Endothelial cell of umbilical vein (primary cell): ENCODE measurements around the gene NADSYN1. TPM values are rescaled to one million over a fixed set of nuclear protein-coding genes. Genes with fewer than 3 reads are reported as not detected.
"Not testable (repeated sequence)": the region's sequence is repeated elsewhere in the genome, so short reads cannot be mapped to it uniquely, and the experiment has no call there.

Experiments used
- BruUV-seq: library from RNA; stranded (reverse); fragments of 400-500 nt; replicated peaks from 2 replicates; lab custom pipeline; 2021; lab: Mats Ljungman, UMichigan
- CTCF ChIA-PET: fragments of 300-600, 350-600 bp; sonication (Branson Sonifier 250); formaldehyde crosslinking; loops from one replicate; lab custom pipeline; 2021; ENCODE audit warnings: antibody characterized with exemption, inconsistent platforms; lab: Charles Lee
- POLR2A ChIA-PET: fragments of 300-600, 350-600 bp; sonication (Branson Sonifier 250); formaldehyde crosslinking; loops from one replicate; lab custom pipeline; 2021; ENCODE audit warnings: antibody characterized with exemption, inconsistent platforms; lab: Charles Lee
- DNase-seq: peaks from one replicate; pipeline ENCODE4 v3.0.0-alpha.2; 2011; ENCODE audit warnings: low read depth, low spot score
- FAIRE-seq: peaks from 2 replicates; lab custom pipeline; 2011; peaks lifted over from hg19 to GRCh38; lab: Jason Lieb, UNC
- H2AFZ ChIP-seq: 2 replicates; pipeline ENCODE4 v1.6.0; 2012; ENCODE audit warnings: low read depth, low read length, control low read depth, inconsistent platforms
- H3K27ac ChIP-seq: 2 replicates; pipeline ENCODE4 v1.5.1; 2011; ENCODE audit warnings: low read depth, mild to moderate bottlenecking, control low read depth, low read length, moderate library complexity; ENCODE audit not compliant: insufficient read depth
- H3K27me3 ChIP-seq, 2 experiments: 2 replicates each; pipeline versions ENCODE4 v1.6.0 to v1.6.1; 2011; ENCODE audit warnings: low read length in 2 of 2, mixed read lengths in 1 of 2; ENCODE audit not compliant: control insufficient read depth in 2 of 2, insufficient read depth in 2 of 2
- H3K36me3 ChIP-seq, 2 experiments: 2 replicates in 1 of 2; 3 replicates in 1 of 2; pipeline ENCODE4 v1.5.1; 2011; ENCODE audit warnings: low read length in 2 of 2, mild to moderate bottlenecking in 1 of 2, moderate library complexity in 1 of 2; ENCODE audit not compliant: control insufficient read depth in 2 of 2, insufficient read depth in 2 of 2; ENCODE audit errors: extremely low read depth in 1 of 2
- H3K4me1 ChIP-seq: 3 replicates; pipeline ENCODE4 v1.5.1; 2011; ENCODE audit warnings: mild to moderate bottlenecking, low read length; ENCODE audit not compliant: control insufficient read depth, insufficient read depth; ENCODE audit errors: extremely low read depth
- H3K4me2 ChIP-seq: 2 replicates; pipeline ENCODE4 v1.6.1; 2011; ENCODE audit warnings: low read length, control low read depth, mixed read lengths; ENCODE audit not compliant: insufficient read depth
- H3K4me3 ChIP-seq, 3 experiments: fragments of 200-600 bp in 1 of 3; sonication (generic), shearing (Covaris generic) in 1 of 3; replicated peaks in 1 of 3; 2 replicates each; pipeline ENCODE4 v1.5.1; 2011 to 2016; ENCODE audit warnings: control low read depth in 3 of 3, low read length in 3 of 3, mild to moderate bottlenecking in 2 of 3, inconsistent platforms in 1 of 3, low read depth in 1 of 3, moderate library complexity in 1 of 3; ENCODE audit not compliant: insufficient read depth in 1 of 3
- H3K79me2 ChIP-seq: 2 replicates; pipeline ENCODE4 v1.6.0; 2012; ENCODE audit warnings: low read length, inconsistent platforms; ENCODE audit not compliant: control insufficient read depth, insufficient read depth
- H3K9ac ChIP-seq: replicated peaks from 2 replicates; pipeline ENCODE3; 2011; ENCODE audit warnings: low read length, control low read depth; ENCODE audit not compliant: insufficient read depth; ENCODE audit errors: extremely low read depth
- H3K9me1 ChIP-seq: replicated peaks from 3 replicates; pipeline ENCODE4 v1.6.0; 2011; ENCODE audit warnings: mild to moderate bottlenecking, low read length; ENCODE audit not compliant: control insufficient read depth, insufficient read depth; ENCODE audit errors: extremely low read depth
- H3K9me3 ChIP-seq: replicated peaks from 2 replicates; pipeline ENCODE4 v1.5.1; 2012; ENCODE audit warnings: low read length, inconsistent platforms; ENCODE audit not compliant: control insufficient read depth, insufficient read depth
- H4K20me1 ChIP-seq: replicated peaks from 2 replicates; pipeline ENCODE3; 2011; ENCODE audit warnings: mild to moderate bottlenecking, low read length; ENCODE audit not compliant: control insufficient read depth, insufficient read depth; ENCODE audit errors: extremely low read depth
- GATA2 ChIP-seq: IDR thresholded peaks from 2 replicates; pipeline ENCODE4 v1.7.0; 2011; ENCODE audit warnings: low read depth, mild to moderate bottlenecking, moderate library complexity, mixed read lengths, low read length; ENCODE audit not compliant: insufficient read length, insufficient read depth
- MYC ChIP-seq: IDR thresholded peaks from one replicate; pipeline ENCODE4 v1.6.1; 2011; ENCODE audit warnings: mild to moderate bottlenecking, low read depth, low read length
- dilution Hi-C: fragments of 300-500 bp; cut with MboI; formaldehyde crosslinking; loops from one replicate; pipeline ENCODE4 v1.15.0; 2019; ENCODE audit warnings: low sequenced_read_pairs; ENCODE audit not compliant: extremely low pct_ligation_motif_present
- intact Hi-C: fragments of 100-400 bp; cut with micrococcal nuclease; formaldehyde crosslinking; loops from one replicate; pipeline ENCODE4 v1.10.0; 2022
- polyA plus RNA-seq, 4 experiments: library from polyadenylated mRNA; depleted of rRNA in 3 of 4; stranded (reverse) in 3 of 4; unstranded in 1 of 4; fragments of >200 nt; gene quantifications; 2 replicates each; pipeline versions ENCODE4 v1.2.1 to v1.2.3, GENCODE V29; 2011 to 2012; ENCODE audit warnings: missing spikeins in 1 of 4
- total RNA-seq: library from RNA; stranded (reverse); gene quantifications from 2 replicates; pipeline ENCODE4 v1.2.3, GENCODE V29; 2021

The NADSYN1 gene
- total and polyA plus RNA-seq, 2 donors (not counting 3 experiments of a cell fraction or from before 2014, with no cell fraction given), result 77.5 to 99.2 TPM

DNA sequence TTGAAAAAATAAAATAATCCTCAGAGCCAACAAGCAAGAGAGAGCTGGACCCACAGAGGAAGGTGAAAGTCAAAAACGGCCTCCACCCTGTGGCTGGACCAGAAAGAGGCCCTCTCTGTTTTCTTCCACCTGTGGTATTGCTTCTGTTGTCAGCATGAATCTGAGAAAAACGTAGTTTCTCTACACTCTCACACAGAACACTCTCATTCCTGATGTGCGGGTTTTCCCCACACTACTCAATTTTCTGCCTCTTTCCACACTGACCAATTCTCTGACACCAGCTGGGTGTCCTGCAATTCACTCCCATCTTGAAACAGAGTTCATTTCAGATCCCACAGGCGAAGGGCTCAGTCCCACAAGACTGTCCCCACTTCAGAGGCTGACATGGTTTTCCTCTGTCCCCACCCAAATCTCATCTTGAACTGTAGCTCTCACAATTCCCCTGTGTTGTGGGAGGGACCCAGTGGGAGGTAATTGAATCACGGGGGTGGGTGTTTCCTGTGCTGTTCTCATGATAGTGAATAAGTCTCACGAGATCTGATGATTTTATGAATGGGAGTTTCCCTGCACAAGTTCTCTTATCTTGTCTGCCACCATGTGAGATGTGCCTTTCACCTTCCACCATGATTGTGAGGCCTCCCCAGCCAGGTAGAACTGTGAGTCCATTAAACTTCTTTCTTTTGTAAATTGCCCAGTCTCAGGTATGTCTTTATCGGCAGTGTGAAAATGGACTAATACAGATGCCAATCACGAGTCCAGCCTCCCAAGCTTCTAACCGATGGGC is 87.7 kb downstream of the NADSYN1 start:
- H2AFZ ChIP-seq, H4K20me1 ChIP-seq, DNase-seq, H3K27me3 ChIP-seq, H3K4me2 ChIP-seq, FAIRE-seq, H3K9me1 ChIP-seq, H3K79me2 ChIP-seq, POLR2A ChIA-PET, H3K9me3 ChIP-seq, H3K4me3 ChIP-seq, H3K36me3 ChIP-seq, H3K9ac ChIP-seq, BruUV-seq, H3K27ac ChIP-seq, intact Hi-C loops, H3K4me1 ChIP-seq, dilution Hi-C loops: not testable (repeated sequence)
- CTCF ChIA-PET, result interaction anchor here (3.1 kb wide), 1 partner anchor 23 kb away, joined by 12 read pairs; no protein-coding TSS in a partner anchor

DNA sequence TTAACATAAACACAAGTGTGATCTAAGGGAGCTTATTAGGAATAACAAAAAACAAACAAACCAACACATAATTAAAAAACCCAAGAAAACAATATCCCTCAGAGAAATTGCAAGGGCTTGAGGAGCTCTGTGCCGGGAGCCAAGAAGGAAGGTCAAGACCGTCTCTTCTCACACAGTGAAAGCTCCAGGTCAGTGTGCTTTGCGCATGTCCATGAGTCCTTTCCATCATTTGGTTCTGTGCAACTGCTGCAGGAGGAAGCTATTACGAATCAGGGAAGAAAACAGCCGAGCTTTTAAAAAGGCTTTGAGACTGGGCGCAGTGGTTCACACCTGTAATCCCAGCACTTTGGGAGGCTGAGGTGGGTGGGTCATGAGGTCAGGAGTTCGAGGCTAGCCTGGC is 89.4 kb downstream of the NADSYN1 start:
- POLR2A ChIA-PET, result no interaction called here
- dilution Hi-C loops, result no loop called here

More for the DNA sequence above, 89.4 kb downstream of the NADSYN1 start:
- H3K4me1 ChIP-seq, result no peaks in the 10 kb centered on the region
- no peak for FAIRE-seq
- no peaks in the 10 kb centered on the region for H3K79me2 ChIP-seq
- intact Hi-C loops, result no loop called here
- H3K4me3 ChIP-seq, result no peak overlapping the region
- H3K36me3 ChIP-seq, result no peaks in the 10 kb centered on the region
- BruUV-seq, result no TSS peak
- no peaks in the 10 kb centered on the region for H3K9me1 ChIP-seq
- H3K4me2 ChIP-seq, result no peak overlapping the region
- DNase-seq, result no peak
- H4K20me1 ChIP-seq, result no peaks in the 10 kb centered on the region
- H2AFZ ChIP-seq, result no peak overlapping the region
- H3K9me3 ChIP-seq, result no peaks in the 10 kb centered on the region
- H3K9ac ChIP-seq, result no peak overlapping the region
- CTCF ChIA-PET, result interaction anchor here (1.3 to 3.1 kb wide), 2 partner anchors 10 to 21 kb away, joined by 4 to 12 read pairs; no protein-coding TSS in a partner anchor
- TF ChIP-seq MYC, result no peak
- no peak for TF ChIP-seq GATA2
- no peak overlapping the region for H3K27ac ChIP-seq
- H3K27me3 ChIP-seq, result no peaks in the 10 kb centered on the region
